Central memory CD4-positive, alpha-beta T cell (primary cell): ENCODE measurements around the gene OR51E2.
"Not testable (repeated sequence)": the region's sequence is repeated elsewhere in the genome, so short reads cannot be mapped to it uniquely, and the experiment has no call there.

ENCODE experiments used
- DNase-seq: peaks from one replicate; pipeline ENCODE4 v3.0.0; 2022
- total RNA-seq, 3 experiments: gene quantifications; one replicate each; lab custom pipeline; 2026; lab: John Stamatoyannopoulos, UW

The OR51E2 gene, protein sequence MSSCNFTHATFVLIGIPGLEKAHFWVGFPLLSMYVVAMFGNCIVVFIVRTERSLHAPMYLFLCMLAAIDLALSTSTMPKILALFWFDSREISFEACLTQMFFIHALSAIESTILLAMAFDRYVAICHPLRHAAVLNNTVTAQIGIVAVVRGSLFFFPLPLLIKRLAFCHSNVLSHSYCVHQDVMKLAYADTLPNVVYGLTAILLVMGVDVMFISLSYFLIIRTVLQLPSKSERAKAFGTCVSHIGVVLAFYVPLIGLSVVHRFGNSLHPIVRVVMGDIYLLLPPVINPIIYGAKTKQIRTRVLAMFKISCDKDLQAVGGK
- 0 reads per million in 3 experiments for total RNA-seq

DNA sequence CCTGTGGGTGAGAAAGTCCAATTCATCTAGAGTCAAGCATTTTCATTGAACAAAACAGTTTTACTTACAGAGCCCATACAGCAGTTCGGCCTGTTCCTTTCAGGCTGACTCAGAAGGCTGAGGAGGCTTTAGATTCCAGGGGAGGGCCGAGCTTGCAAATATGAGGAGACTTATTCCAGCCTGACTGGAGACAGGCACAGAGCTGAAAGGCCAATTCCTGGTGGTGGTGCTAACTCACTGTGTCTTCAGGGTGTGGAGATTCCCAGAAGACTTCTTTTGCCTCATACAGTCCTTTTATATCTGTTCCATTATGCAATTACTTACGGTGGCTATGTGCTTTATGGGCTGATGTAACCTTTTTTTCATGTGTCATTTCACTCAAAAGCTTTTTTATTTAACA lies at the start of gene OR51E2:
OR51E2 (minus strand) TSS at position 269 of the 400 bp plus-strand sequence. CDS start 15,142 bp downstream, outside the sequence.
- no peak for DNase-seq

- DNase-seq, result no peak
Observed at GRCh38 chr11:4740735-4741134, 43.1 kb upstream of the OR51E2 start.

DNA sequence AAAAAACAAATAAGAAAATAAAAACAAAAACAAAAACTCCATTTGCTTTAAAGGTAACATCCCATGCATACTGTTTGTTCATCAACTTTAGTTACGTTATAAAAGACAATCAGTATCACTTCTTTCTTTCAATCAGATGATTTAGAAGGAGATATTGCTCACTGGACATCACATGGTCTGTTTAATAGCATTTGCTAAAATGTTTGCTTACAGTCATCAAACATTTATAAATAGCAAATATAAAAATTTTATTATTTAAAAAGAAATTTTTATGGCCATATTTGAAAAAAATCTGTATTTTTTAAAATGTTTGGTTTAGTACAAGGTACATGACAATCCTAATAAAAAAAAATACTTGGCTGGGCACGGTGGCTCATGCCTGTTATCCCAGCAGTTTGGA lies 29.5 kb upstream of the OR51E2 start:
- no peak for DNase-seq

DNA sequence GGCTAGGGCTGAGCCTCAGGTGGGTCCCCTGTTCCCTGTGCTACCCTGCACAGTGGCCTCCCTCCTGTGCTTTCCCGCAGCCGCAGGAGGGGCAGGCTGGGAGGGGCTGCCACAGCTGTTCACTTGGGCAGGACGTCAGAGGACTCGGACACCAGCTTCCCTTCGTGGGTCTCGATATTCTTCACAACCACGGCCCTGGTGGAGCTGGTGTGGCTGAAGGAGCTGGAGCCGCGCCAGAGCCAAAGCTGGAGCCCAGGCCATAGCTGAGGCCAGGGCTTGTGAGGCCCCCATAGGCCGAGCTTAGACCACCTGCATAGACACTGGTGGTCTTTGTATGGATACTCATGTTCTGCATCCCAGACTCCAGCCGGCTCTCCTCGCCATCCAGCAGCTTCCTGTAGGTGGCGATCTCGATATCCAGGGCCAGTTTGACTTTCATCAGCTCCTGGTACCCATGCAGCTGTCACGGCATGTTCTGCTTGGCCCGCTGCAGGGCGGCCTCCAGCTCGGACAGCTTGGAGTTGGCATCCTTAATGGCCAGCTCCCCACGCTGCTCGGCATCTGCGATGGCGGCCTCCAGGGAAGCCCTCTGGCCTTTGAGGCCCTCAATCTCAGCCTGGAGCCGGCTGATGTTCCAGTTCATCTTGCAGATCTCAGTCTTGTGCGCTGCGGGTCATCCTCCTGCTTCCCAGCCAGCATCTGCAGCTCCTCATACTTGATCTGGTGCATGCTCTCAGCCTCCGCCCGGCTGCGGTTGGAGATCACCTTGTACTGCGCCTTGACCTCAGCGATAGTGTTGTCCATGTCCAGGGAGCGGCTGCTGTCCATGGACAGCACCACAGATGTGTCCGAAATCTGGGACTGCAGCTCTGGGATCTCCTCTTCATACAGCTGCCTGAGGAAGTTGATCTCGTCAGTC lies 25.2 kb upstream of the OR51E2 start:
- DNase-seq, result not testable (repeated sequence)

GRCh38 chr11:4714300-4714699 lies 16.6 kb upstream of the OR51E2 start:
- DNase-seq, result no peak

- DNase-seq, result no peak
Observed at GRCh38 chr11:4713241-4713640, 15.6 kb upstream of the OR51E2 start.

GRCh38 chr11:4704790-4705334 lies 7.2 kb upstream of the OR51E2 start:
- DNase-seq, result no peak

- DNase-seq, result no peak
Observed at GRCh38 chr11:4704054-4704789, 6.6 kb upstream of the OR51E2 start, which contains the start of gene MMP26. MMP26 (plus strand) TSS chr11:4704784.

GRCh38 chr11:4700436-4700820 lies 2.8 kb upstream of the OR51E2 start:
- DNase-seq, result no peak

DNA sequence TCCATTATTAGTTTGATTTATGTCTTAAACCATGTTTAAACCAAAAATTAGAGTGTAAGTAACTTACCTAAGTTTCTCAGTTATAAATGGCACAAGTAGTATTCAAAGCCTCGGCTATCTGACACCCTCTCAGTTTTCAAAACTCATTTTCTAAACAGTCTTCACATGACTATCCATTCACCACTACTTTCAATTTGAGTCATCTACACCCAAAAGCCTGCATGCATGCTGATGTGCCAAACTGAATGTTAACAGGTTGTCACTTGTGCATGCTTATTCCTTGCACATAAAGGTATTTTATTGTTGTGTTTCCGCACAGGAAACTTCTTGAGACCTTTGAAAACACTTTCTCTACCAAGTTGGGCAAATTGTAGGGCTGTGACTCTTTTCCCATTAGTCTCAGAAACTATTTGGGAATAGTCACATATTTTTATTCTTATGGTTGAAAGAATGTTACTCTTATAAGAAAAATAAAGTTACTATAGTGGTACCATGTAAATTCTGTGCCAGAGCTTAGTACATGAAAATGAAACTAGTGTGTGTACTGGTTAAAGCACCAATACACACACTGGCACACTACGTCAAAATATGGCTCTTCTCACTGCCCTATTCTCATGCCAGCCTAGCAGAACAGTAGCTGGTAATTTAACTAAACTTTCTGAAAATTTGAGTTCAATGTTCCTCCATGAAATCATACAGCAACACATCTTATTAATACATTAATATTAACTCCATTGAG lies 2.2 kb upstream of the OR51E2 start:
- no peak for DNase-seq

DNA sequence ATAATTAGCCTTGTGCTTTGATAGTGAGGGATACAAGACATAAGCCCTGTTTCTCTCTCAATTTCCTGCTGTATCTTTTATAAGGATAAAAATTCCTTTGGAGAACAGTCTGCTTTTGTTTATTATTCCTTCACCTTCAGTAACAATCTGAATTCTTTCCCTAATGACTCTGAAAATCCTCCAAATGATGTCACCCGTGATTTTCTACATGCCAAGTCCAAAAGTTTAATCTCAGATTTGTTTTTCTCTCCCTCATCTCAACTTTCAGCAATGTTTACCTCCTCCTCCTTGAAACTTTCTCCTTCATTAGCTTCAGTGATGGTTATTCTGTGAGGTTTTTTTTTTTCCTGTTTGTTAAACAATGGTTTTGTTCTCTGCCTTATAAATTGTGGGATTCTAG lies 2.2 kb downstream of the OR51E2 start:
- DNase-seq, result no peak

GRCh38 chr11:4684631-4685285 lies 12.9 kb downstream of the OR51E2 start:
- no peak for DNase-seq

DNA sequence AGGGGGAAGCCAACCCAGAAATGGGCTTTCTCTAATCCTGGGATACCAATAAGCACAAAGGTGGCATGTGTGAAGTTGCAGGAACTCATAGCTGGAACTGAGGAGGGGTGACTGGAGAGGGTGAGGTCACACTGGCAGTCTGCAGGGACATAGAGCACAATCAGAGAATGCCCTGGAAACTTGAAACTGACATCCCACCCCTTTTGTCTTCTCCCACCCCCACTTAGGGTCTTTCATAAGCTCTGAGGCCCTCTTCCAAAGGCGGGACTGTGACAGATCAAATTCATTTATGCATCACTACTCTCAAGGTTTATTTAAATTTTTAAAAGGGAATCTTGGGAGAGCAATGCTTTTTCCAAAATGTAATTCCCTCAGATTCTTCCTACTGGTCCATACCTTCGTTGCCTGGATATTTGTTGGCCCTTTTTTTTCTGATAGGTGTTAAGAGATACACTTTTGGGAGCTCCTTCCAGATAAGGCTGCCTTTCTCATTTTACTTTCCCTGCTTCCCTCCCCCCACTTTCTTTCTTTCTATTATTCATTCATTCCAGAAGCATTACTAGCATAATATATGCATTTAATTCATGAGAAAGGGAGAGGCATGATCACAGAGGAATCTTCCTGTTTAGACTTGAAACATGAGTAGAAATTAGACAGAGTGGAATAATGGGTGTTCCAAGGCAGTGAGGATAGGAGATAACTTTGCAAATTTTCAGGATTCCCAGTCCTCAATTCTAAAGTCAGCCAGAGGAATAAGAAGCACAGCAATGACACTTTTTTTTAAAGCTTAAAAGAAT lies 14.8 kb downstream of the OR51E2 start:
- no peak for DNase-seq

- no peak for DNase-seq
Observed at GRCh38 chr11:4680341-4680740, 17.3 kb downstream of the OR51E2 start.

GRCh38 chr11:4677948-4678347 lies 19.7 kb downstream of the OR51E2 start:
- DNase-seq, result no peak

- DNase-seq, result no peak
Observed at GRCh38 chr11:4673781-4674180, 23.9 kb downstream of the OR51E2 start.

DNA sequence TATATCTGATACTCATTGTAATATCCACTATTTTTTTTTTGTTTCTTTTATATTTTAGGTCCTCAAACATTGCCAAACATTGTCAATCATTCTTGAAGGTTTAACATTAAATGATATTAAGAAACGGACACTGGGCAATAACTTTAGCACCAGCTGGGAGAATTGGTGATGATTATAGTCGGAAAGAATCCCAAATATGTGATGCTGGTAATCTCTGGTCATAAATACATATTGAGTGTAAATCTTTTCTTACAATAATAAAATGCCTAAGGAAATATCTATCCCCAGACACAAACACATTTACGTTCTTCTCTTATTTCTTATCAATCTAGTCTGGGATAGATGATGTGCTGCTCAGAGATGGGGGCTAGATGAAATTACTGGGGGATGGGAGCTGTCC lies 25.2 kb downstream of the OR51E2 start:
- DNase-seq, result no peak

DNA sequence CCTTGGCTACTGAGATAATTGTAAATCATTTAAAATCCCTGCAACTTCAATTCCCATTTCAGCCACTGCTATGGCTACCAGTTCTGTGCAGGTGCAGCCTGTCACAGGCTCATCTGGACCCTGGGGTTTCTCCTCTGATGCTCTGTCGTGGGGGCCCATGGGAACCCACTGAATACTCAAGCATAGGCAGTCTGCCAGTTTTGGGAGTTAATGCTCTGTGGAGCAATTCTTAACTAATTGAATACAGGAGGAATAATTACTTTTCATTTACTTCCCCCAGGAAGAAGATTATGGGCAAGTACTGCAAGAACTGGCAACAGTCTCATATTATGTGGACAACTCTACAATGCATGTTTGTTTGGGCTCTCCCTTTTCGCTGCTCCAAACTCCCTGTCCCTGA lies 25.9 kb downstream of the OR51E2 start:
- no peak for DNase-seq

DNA sequence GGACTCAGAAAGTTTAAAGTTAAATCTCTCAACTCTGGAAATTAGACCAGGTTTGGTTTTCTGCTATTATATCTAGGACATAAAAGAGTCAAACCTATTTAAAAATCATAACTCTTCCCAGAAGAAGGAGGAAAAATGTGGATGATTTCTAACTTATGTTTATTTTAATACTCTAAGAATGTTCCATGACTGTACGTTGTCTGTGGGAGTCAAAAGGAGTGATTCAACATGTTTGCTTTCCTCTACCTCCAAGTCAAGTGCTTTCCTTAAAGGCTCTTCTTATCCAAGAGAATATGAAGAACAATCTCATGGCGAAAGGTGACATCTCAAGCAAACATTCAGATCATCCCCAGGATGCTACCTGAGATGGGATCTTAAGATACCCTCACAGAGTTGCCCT lies 32.2 kb downstream of the OR51E2 start:
- DNase-seq, result no peak

- no peak for DNase-seq
Observed at GRCh38 chr11:4664786-4665185, 32.9 kb downstream of the OR51E2 start.

GRCh38 chr11:4664183-4664582 lies 33.5 kb downstream of the OR51E2 start:
- no peak for DNase-seq
